ENCODE data around the gene ZNF141.

DNA sequence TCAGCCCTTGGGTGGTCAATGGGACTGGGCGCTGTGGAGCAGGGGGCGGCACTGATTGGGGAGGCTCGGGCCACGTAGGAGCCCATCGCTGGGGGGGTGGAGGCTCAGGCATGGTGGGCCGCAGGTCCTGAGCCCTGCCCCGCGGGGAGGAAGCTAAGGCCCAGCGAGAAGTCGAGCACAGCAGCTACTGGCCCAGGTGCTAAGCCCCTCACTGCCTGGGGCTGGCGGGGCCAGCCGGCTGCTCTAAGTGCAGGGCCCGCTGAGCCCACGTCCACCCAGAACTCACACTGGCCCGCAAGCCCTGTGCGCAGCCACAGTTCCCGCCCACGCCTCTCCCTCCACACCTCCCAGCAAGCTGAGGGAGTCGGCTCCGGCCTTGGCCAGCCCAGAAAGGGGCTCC lies 66.4 kb downstream of the ZNF141 start:
- TF ChIP-seq CTCF (IDR thresholded peaks at IDR 0.05) (no peak), POLR2A (IDR thresholded peaks at IDR 0.05) (no peak)
